Heart left ventricle (tissue), 13 donors: ENCODE measurements around the gene BICC1.

Source experiments
- CTCF ChIP-seq, 12 donors: fragments of 200-600 bp; sonication (generic) in 4 of 12; IDR thresholded peaks; one replicate each; pipeline versions ENCODE4 v1.5.0 to v1.8.0; 2018 to 2022; ENCODE audit warnings: antibody characterized with exemption in 12 of 12, mild to moderate bottlenecking in 5 of 12
- POLR2A ChIP-seq, 2 donors: fragments of 450-650 bp; IDR thresholded peaks; one replicate each; pipeline ENCODE4 v1.6.1; 2017; ENCODE audit warnings: antibody characterized with exemption in 2 of 2, mild to moderate bottlenecking in 2 of 2, moderate library complexity in 2 of 2
- donor health status: ischemic (EF 13 %, LVEDD 7.1; RV severe dilation, severe dysfunction).
- donor health status: DM: no; HTN: yes; CAD: no.
- donor health status: DM: no; HTN: no; CAD: no.
- donor health status: ischemic (EF 25% LVEDD 6.9; RV normal size, moderate dysfunction).
- donor health status: ischemic (EF 25% LVEDD 5.7; RV mildly dilated, moderate dysfunction).
- donor health status: ischemic (EF 35%, LVEDD 5.7; RV mildly dilated, moderate dysfunction).
- donor health status: nonischemic (EF 11% LVEDD 7.7; RV severe dilation, severe dysfunction).
- donor health status: DM: yes; HTN: yes; CAD: no.
- donor health status: PGD.
- donor health status: ischemic (EF 29% LVEDD 5.4; RV normal size, mild dysfunction).
- donor health status: nonischemic (EF 23%, LVEDD 6.1; RV moderate dilation, normal function).

- TF ChIP-seq CTCF (IDR thresholded peaks at IDR 0.05): no peak
- no peak for TF ChIP-seq POLR2A (IDR thresholded peaks at IDR 0.05)
Observed at GRCh38 chr10:58724781-58725180, 212.1 kb downstream of the BICC1 start.
